ES-I3 (cell line): Measurements from ENCODE around the gene PCGF3.
A peak's percentile ranks its signal among the peaks of the same experiment; 100 is the strongest.
"Not testable (repeated sequence)": the region's sequence is repeated elsewhere in the genome, so short reads cannot be mapped to it uniquely, and the experiment has no call there.

ENCODE experiments used
- H3K36me3 ChIP-seq: 2 replicates; pipeline ENCODE4 v1.6.1; 2013; ENCODE audit warnings: mild to moderate bottlenecking, low read length, control low read depth, moderate library complexity; ENCODE audit not compliant: insufficient read depth
- H3K4me1 ChIP-seq: 2 replicates; pipeline ENCODE4 v1.6.1; 2013; ENCODE audit warnings: mild to moderate bottlenecking, control low read depth, low read length; ENCODE audit not compliant: insufficient read depth
- H3K9ac ChIP-seq: 2 replicates; pipeline ENCODE4 v1.6.1; 2013; ENCODE audit warnings: low read depth, mild to moderate bottlenecking, low read length, moderate library complexity
- H3K9me3 ChIP-seq: 2 replicates; pipeline ENCODE4 v1.6.1; 2013; ENCODE audit warnings: mild to moderate bottlenecking, low read length, moderate library complexity; ENCODE audit not compliant: control insufficient read depth, insufficient read depth

PCGF3 gene

GRCh38 chr4:664713-665231 lies 40.9 kb upstream of the PCGF3 start:
- no peaks in the 10 kb centered on the region for H3K4me1 ChIP-seq
- H3K36me3 ChIP-seq: no peaks in the 10 kb centered on the region
- no peak overlapping the region for H3K9ac ChIP-seq

GRCh38 chr4:665381-665750 lies 40.3 kb upstream of the PCGF3 start:
- H3K9me3 ChIP-seq: no peaks in the 10 kb centered on the region
- H3K9ac ChIP-seq: no peak overlapping the region
- H3K4me1 ChIP-seq: no peaks in the 10 kb centered on the region
- no peaks in the 10 kb centered on the region for H3K36me3 ChIP-seq

More at GRCh38 chr4:664713-665231, 40.9 kb upstream of the PCGF3 start:
- no peaks in the 10 kb centered on the region for H3K9me3 ChIP-seq

- Histone ChIP-seq H3K4me1 (no peaks in the 10 kb centered on the region), H3K36me3 (no peaks in the 10 kb centered on the region), H3K9me3 (no peaks in the 10 kb centered on the region), H3K9ac (no peak overlapping the region)
These were observed 39.7 kb upstream of the PCGF3 start for GRCh38 chr4:665751-666435.

GRCh38 chr4:666436-666810 lies 39.2 kb upstream of the PCGF3 start:
- Histone ChIP-seq H3K4me1 (no peaks in the 10 kb centered on the region), H3K9me3 (no peaks in the 10 kb centered on the region), H3K36me3 (no peaks in the 10 kb centered on the region), H3K9ac (no peak overlapping the region)

GRCh38 chr4:666822-667544 lies 38.6 kb upstream of the PCGF3 start:
- Histone ChIP-seq H3K9ac (no peak overlapping the region), H3K9me3 (no peaks in the 10 kb centered on the region), H3K36me3 (no peaks in the 10 kb centered on the region), H3K4me1 (no peaks in the 10 kb centered on the region)

- H3K9me3 ChIP-seq: no peaks in the 10 kb centered on the region
- no peaks in the 10 kb centered on the region for H3K4me1 ChIP-seq
- no peak overlapping the region for H3K9ac ChIP-seq
- H3K36me3 ChIP-seq: no peaks in the 10 kb centered on the region
These were observed 38.1 kb upstream of the PCGF3 start for GRCh38 chr4:667545-667925.

GRCh38 chr4:668219-668618 lies 37.4 kb upstream of the PCGF3 start:
- not testable (repeated sequence) for H3K4me1 ChIP-seq, H3K9ac ChIP-seq, H3K36me3 ChIP-seq, H3K9me3 ChIP-seq

GRCh38 chr4:669806-670559 lies 35.6 kb upstream of the PCGF3 start:
- not testable (repeated sequence) for H3K9me3 ChIP-seq, H3K4me1 ChIP-seq, H3K9ac ChIP-seq, H3K36me3 ChIP-seq

GRCh38 chr4:671769-672168 lies 33.9 kb upstream of the PCGF3 start:
- no peaks in the 10 kb centered on the region for H3K9me3 ChIP-seq
- no peak overlapping the region for H3K9ac ChIP-seq
- no peaks in the 10 kb centered on the region; the same call in 1 of the 2 replicates for H3K4me1 ChIP-seq
- no peaks in the 10 kb centered on the region; the same call in 1 of the 2 replicates for H3K36me3 ChIP-seq

GRCh38 chr4:673349-674091 lies 32.1 kb upstream of the PCGF3 start:
- Histone ChIP-seq H3K4me1 (no peaks in the 10 kb centered on the region; the same call in 1 of the 2 replicates), H3K9ac (peak overlapping the region; percentile 61), H3K9me3 (no peaks in the 10 kb centered on the region), H3K36me3 (no peaks in the 10 kb centered on the region; the same call in 1 of the 2 replicates)

GRCh38 chr4:674172-675035 lies 31.2 kb upstream of the PCGF3 start, which contains the start of the genes ATP5ME and MYL5:
TSS of gene ATP5ME (minus strand) at chr4:674276. CDS start at chr4:674247, 29 bp downstream.
TSS of gene MYL5 (plus strand) at chr4:674542. CDS start at chr4:678027, 3,485 bp downstream.
- H3K4me1 ChIP-seq: no peaks in the 10 kb centered on the region; the same call in 1 of the 2 replicates
- H3K9ac ChIP-seq: peak within 1 kb of the TSS; percentile 96
- H3K9me3 ChIP-seq: no peaks in the 10 kb centered on the region
- H3K36me3 ChIP-seq: no peaks in the 10 kb centered on the region; the same call in 1 of the 2 replicates

- no peaks in the 10 kb centered on the region; the same call in 1 of the 2 replicates for H3K36me3 ChIP-seq
- H3K9me3 ChIP-seq: no peaks in the 10 kb centered on the region
- peak overlapping the region; percentile 96 for H3K9ac ChIP-seq
- H3K4me1 ChIP-seq: no peaks in the 10 kb centered on the region; the same call in 1 of the 2 replicates
These were observed 30.4 kb upstream of the PCGF3 start for GRCh38 chr4:675036-675882.
